Right lobe of liver (tissue), 6 donors: ENCODE data around the gene DAB2. TPM values are rescaled to one million over a fixed set of nuclear protein-coding genes. Genes with fewer than 3 reads are reported as not detected.

Experiments
- ATAC-seq, 4 donors: fragments of 200-7000 bp; cut with Tn5 transposase; one replicate each; pipeline ENCODE4 v1.9.1; 2020; ENCODE audit warnings: mild to moderate bottlenecking in 4 of 4, moderate library complexity in 4 of 4
- DNase-seq, 3 donors: peaks; one replicate each; pipeline ENCODE4 v3.0.0-alpha.2; 2020
- H3K27ac ChIP-seq, 3 donors: fragments of 200-600 bp; one replicate each; pipeline ENCODE4 v1.8.0; 2022
- H3K27me3 ChIP-seq, 2 donors: fragments of 200-600 bp; one replicate each; pipeline ENCODE4 v1.8.0; 2022
- H3K36me3 ChIP-seq, 4 donors: fragments of 200-600 bp; sonication (generic) in 1 of 4; one replicate each; pipeline versions ENCODE4 v1.5.1 to v1.8.0; 2017 to 2022; ENCODE audit warnings: control low read depth in 1 of 4
- H3K4me1 ChIP-seq, 4 donors: fragments of 200-600 bp; sonication (generic) in 1 of 4; one replicate each; pipeline versions ENCODE4 v1.5.1 to v1.8.0; 2017 to 2022; ENCODE audit warnings: control low read depth in 1 of 4
- H3K4me3 ChIP-seq, 3 donors: fragments of 200-600 bp; one replicate each; pipeline ENCODE4 v1.8.0; 2022
- H3K9me3 ChIP-seq, 4 donors: fragments of 200-600 bp; sonication (generic) in 1 of 4; one replicate each; pipeline versions ENCODE4 v1.5.1 to v1.8.0; 2017 to 2022; ENCODE audit warnings: control low read depth in 1 of 4
- POLR2A ChIP-seq: fragments of 450-650 bp; IDR thresholded peaks from one replicate; pipeline ENCODE4 v1.6.1; 2017; ENCODE audit warnings: antibody characterized with exemption, mild to moderate bottlenecking
- WGBS: methylation state at CpG from one replicate; pipeline ENCODE4 v1.1.6; 2018; ENCODE audit warnings: low coverage, low lambda C conversion rate; ENCODE audit not compliant: insufficient coverage; ENCODE audit errors: missing lambda C conversion rate; 5-methylcytosine and 5-hydroxymethylcytosine counted together
- intact Hi-C, 2 donors: fragments of 100-400 bp; cut with DNase I; formaldehyde crosslinking; loops; one replicate each; pipeline versions ENCODE4 v1.11.2 to v1.14.1; 2022
- total RNA-seq, 6 experiments: library from RNA; depleted of rRNA in 2 of 6; stranded (reverse); fragments of >200 nt in 2 of 6; fragmentation: NEBNext Ultra II Directional in 3 of 6; extraction: Animal tissue kit (Norgen Biotek cat#: 25700) in 3 of 6; gene quantifications; one replicate each; pipeline versions ENCODE4 v1.1.0 to v1.2.4, GENCODE V29; 2016 to 2023
- TF ChIP-seq, protein P1 (sequence below), 4 donors: fragments of 200-600 bp in 3 of 4; fragments of 450-650 bp in 1 of 4; IDR thresholded peaks; one replicate each; pipeline versions ENCODE4 v1.5.1 to v1.8.0; 2016 to 2022; ENCODE audit warnings: antibody characterized with exemption in 4 of 4, mild to moderate bottlenecking in 2 of 4
- donor health status: DM: no; HTN: yes; CAD: no.
- donor health status: DM: no; HTN: no; CAD: no.
- donor health status: DM: no; HTN: no; CAD: no.
- donor health status: DM: no; HTN: yes; CAD: no.
- donor health status: DM: no; HTN: yes; CAD: no.

DAB2 gene
- total RNA-seq, 6 experiments from 2014 or later = 7.3 to 32.8 (median 14.0) TPM

DNA sequence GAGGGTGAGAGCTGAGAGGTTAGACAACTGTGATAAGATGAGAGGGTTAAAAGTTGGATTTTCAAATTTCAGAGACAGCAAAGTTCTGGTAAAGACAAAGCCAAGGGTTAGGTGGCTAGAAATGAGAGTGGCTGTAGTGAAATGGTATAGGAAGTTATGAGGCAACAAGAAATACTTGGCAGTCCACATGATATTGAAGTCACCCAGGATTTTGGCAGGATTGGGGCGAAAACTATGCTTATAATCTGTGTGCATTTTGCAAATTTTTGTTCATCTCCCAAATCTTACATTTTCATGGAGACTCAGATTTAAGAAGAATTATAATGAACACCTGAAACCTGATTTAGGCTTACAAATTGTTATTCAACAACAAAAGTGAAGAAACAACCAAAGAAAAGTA is 96.0 kb downstream of the DAB2 start:
- peaks cover 3 to 66% (median 31%) of the 10 kb centered on the region in 4 donors for H3K36me3 ChIP-seq
- ATAC-seq = no peak
- DNase-seq = no peak
- WGBS = 67% methylated on average over 1 of the region's 1 CpG
- no peaks in the 10 kb centered on the region for H3K27me3 ChIP-seq
- no peak overlapping the region for H3K27ac ChIP-seq
- TF ChIP-seq, protein P1, sequence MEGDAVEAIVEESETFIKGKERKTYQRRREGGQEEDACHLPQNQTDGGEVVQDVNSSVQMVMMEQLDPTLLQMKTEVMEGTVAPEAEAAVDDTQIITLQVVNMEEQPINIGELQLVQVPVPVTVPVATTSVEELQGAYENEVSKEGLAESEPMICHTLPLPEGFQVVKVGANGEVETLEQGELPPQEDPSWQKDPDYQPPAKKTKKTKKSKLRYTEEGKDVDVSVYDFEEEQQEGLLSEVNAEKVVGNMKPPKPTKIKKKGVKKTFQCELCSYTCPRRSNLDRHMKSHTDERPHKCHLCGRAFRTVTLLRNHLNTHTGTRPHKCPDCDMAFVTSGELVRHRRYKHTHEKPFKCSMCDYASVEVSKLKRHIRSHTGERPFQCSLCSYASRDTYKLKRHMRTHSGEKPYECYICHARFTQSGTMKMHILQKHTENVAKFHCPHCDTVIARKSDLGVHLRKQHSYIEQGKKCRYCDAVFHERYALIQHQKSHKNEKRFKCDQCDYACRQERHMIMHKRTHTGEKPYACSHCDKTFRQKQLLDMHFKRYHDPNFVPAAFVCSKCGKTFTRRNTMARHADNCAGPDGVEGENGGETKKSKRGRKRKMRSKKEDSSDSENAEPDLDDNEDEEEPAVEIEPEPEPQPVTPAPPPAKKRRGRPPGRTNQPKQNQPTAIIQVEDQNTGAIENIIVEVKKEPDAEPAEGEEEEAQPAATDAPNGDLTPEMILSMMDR (IDR thresholded peaks at IDR 0.05) = no peak
- TF ChIP-seq POLR2A = no peak
- H3K4me1 ChIP-seq = no peaks in the 10 kb centered on the region
- intact Hi-C loops = no loop called here
- H3K4me3 ChIP-seq = no peak overlapping the region
- no peaks in the 10 kb centered on the region for H3K9me3 ChIP-seq

DNA sequence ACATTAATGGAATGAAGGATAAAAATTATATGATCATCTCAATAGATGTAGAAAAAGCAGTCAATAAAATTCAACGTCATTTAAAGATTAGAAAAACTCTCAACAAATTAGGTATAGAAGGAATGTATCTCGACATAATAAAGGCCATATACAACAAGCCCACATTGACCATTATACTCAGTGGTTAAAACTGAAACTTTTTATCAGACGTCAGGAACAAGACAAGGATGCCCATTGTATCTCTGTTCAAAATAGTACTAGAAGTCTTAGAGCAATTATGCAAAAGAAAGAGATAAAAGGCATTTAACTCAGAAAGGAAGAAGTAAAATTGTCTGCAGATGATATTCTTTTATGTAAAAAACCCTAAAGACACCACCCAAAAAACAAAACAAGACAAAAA is 101.2 kb downstream of the DAB2 start:
- intact Hi-C loops = no loop called here
- no peak for DNase-seq
- Histone ChIP-seq H3K4me1 (no peaks in the 10 kb centered on the region), H3K27ac (no peak overlapping the region), H3K36me3 (peaks cover 0 to 61% (median 25%) of the 10 kb centered on the region in 4 donors), H3K27me3 (no peaks in the 10 kb centered on the region), H3K9me3 (no peaks in the 10 kb centered on the region), H3K4me3 (no peak overlapping the region)
- 56% methylated on average over 3 of the region's 3 CpGs for WGBS
- ATAC-seq = no peak
- no peak for TF ChIP-seq POLR2A
- TF ChIP-seq, protein P1 (IDR thresholded peaks at IDR 0.05) = no peak

Other genes starting within 250 kb of the DAB2 start
- 10 to 100 TPM in 3 of 6 experiments, 1 to 10 TPM in 3; 3.7 to 15.3 (median 9.1) TPM for gene FYB1, start 205.4 kb downstream of the DAB2 start, total RNA-seq
- 1,000 to 10,000 TPM in 5 of 6 experiments, 100 to 1,000 TPM in 1; 926 to 1,698 (median 1,449) TPM for gene C9, start 60.5 kb downstream of the DAB2 start, total RNA-seq